GM12878 (cell line): ENCODE data around the gene C9orf72. TPM values are rescaled to one million over a fixed set of nuclear protein-coding genes. Genes with fewer than 3 reads are reported as not detected.

ENCODE experiments used
- ATAC-seq: fragments of 200-7000 bp; cut with Tn5 transposase; 3 replicates; pipeline ENCODE4 v1.9.1; 2020; ENCODE audit warnings: mild to moderate bottlenecking, moderate library complexity
- BruUV-seq: library from RNA; stranded (reverse); fragments of 400-500 nt; replicated peaks from 2 replicates; lab custom pipeline; 2021; lab: Mats Ljungman, UMichigan
- CTCF ChIA-PET: fragments of 300-600 bp; sonication (Branson Sonifier 250); formaldehyde crosslinking; extraction: SDS; loops from one replicate; lab custom pipeline; 2021; ENCODE audit warnings: inconsistent platforms; lab: Yijun Ruan, JAX
- POLR2A ChIA-PET: fragments of 350-600 bp; formaldehyde crosslinking; extraction: SDS; loops from one replicate; lab custom pipeline; 2021; ENCODE audit warnings: inconsistent platforms; lab: Charles Lee
- RAD21 ChIA-PET: fragments of 300-600 bp; sonication (Branson Sonifier 250); formaldehyde crosslinking; loops from one replicate; lab custom pipeline; 2023; ENCODE audit warnings: antibody characterized with exemption; ENCODE audit not compliant: unreplicated experiment; lab: Charles Lee
- SMC1A ChIA-PET: fragments of 300-600 bp; sonication (Branson Sonifier 250); formaldehyde crosslinking; loops from one replicate; lab custom pipeline; 2023; ENCODE audit not compliant: unreplicated experiment, uncharacterized antibody; lab: Charles Lee
- DNase-seq: peaks from one replicate; pipeline ENCODE4 v3.0.0-alpha.2; 2011; ENCODE audit warnings: low read depth, low spot score
- FAIRE-seq: peaks from 3 replicates; lab custom pipeline; 2011; peaks lifted over from hg19 to GRCh38; lab: Jason Lieb, UNC
- H2AFZ ChIP-seq: 2 replicates; pipeline ENCODE4 v1.6.0; 2011; ENCODE audit warnings: low read depth, low read length, control low read depth; ENCODE audit not compliant: control insufficient read depth
- H3K27ac ChIP-seq: 2 replicates; pipeline ENCODE4 v1.5.1; 2011; ENCODE audit warnings: control low read depth; ENCODE audit not compliant: control insufficient read depth, insufficient read depth
- H3K27me3 ChIP-seq, 2 experiments: replicated peaks in 1 of 2; 2 replicates each; pipeline versions ENCODE4 v1.6.0 to v1.6.1; 2011; ENCODE audit warnings: low read length in 1 of 2; ENCODE audit not compliant: control insufficient read depth in 2 of 2, insufficient read depth in 2 of 2
- H3K36me3 ChIP-seq, 2 experiments: 2 replicates each; pipeline ENCODE4 v1.5.1; 2011; ENCODE audit warnings: low read length in 1 of 2; ENCODE audit not compliant: control insufficient read depth in 2 of 2, insufficient read depth in 2 of 2
- H3K4me1 ChIP-seq: 2 replicates; pipeline ENCODE4 v1.6.1; 2011; ENCODE audit warnings: mild to moderate bottlenecking, low read length, moderate library complexity, mixed read lengths; ENCODE audit not compliant: control insufficient read depth, insufficient read depth
- H3K4me2 ChIP-seq: 2 replicates; pipeline ENCODE4 v1.6.0; 2011; ENCODE audit warnings: control low read depth; ENCODE audit not compliant: control insufficient read depth, insufficient read depth
- H3K4me3 ChIP-seq: fragments of 200-600 bp; sonication (generic); 2 replicates; pipeline ENCODE4 v1.5.1; 2016
- H3K79me2 ChIP-seq: 2 replicates; pipeline ENCODE4 v1.6.0; 2011; ENCODE audit warnings: low read length; ENCODE audit not compliant: control insufficient read depth, insufficient read depth
- H3K9ac ChIP-seq: 2 replicates; pipeline ENCODE4 v1.8.0; 2011; ENCODE audit warnings: low read length, control low read depth, mixed read lengths; ENCODE audit not compliant: control insufficient read depth, insufficient read depth
- H3K9me3 ChIP-seq: replicated peaks from 3 replicates; pipeline ENCODE4 v1.5.1; 2011; ENCODE audit warnings: mild to moderate bottlenecking, low read length; ENCODE audit not compliant: control insufficient read depth, insufficient read depth
- H4K20me1 ChIP-seq: 2 replicates; pipeline ENCODE4 v1.6.0; 2011; ENCODE audit not compliant: control insufficient read depth, insufficient read depth
- ASH2L ChIP-seq: fragments of 300-600, 200-600 bp; sonication (generic); IDR thresholded peaks from 2 replicates; pipeline ENCODE4 v1.6.1; 2017; ENCODE audit warnings: low read depth, mild to moderate bottlenecking, borderline replicate concordance
- BCL3 ChIP-seq: IDR thresholded peaks from 2 replicates; pipeline ENCODE4 v1.6.1; 2011; ENCODE audit warnings: borderline replicate concordance, low read depth, mild to moderate bottlenecking, moderate library complexity, low read length; ENCODE audit not compliant: insufficient read depth, poor library complexity, severe bottlenecking
- CREM ChIP-seq: IDR thresholded peaks from 2 replicates; pipeline ENCODE4 v1.6.1; 2014; ENCODE audit warnings: antibody characterized with exemption, low read depth
- E2F4 ChIP-seq: IDR thresholded peaks from 2 replicates; pipeline ENCODE4 v1.6.1; 2012; ENCODE audit warnings: low read depth, low read length, improper control_type of control experiment
- E4F1 ChIP-seq: fragments of 450-650 bp; IDR thresholded peaks from 2 replicates; pipeline ENCODE4 v1.6.1; 2018; ENCODE audit warnings: borderline replicate concordance, mild to moderate bottlenecking; ENCODE audit not compliant: partially characterized antibody
- EP300 ChIP-seq, 2 experiments: fragments of 150-350 bp in 1 of 2; IDR thresholded peaks; 2 replicates each; pipeline ENCODE4 v1.6.1; 2011 to 2012; ENCODE audit warnings: low read depth in 2 of 2, low read length in 2 of 2, borderline replicate concordance in 1 of 2, improper control_type of control experiment in 1 of 2, inconsistent platforms in 1 of 2; ENCODE audit not compliant: control insufficient read depth in 1 of 2
- FOS ChIP-seq: IDR thresholded peaks from 3 replicates; pipeline ENCODE4 v1.6.1; 2011; ENCODE audit warnings: borderline replicate concordance; ENCODE audit not compliant: insufficient read length; ENCODE audit errors: extremely low read depth
- JUNB ChIP-seq: IDR thresholded peaks from 2 replicates; pipeline ENCODE4 v1.6.1; 2016; ENCODE audit warnings: antibody characterized with exemption, mild to moderate bottlenecking
- PAX5 ChIP-seq: IDR thresholded peaks from 2 replicates; pipeline ENCODE4 v1.6.1; 2011; ENCODE audit warnings: low read depth, low read length, borderline replicate concordance
- PBX3 ChIP-seq: IDR thresholded peaks from 2 replicates; pipeline ENCODE4 v1.6.1; 2011; ENCODE audit warnings: mild to moderate bottlenecking, low read depth, low read length, moderate library complexity; ENCODE audit not compliant: insufficient replicate concordance
- RAD51 ChIP-seq: fragments of 450-650 bp; IDR thresholded peaks from 2 replicates; pipeline ENCODE4 v1.6.1; 2016; ENCODE audit warnings: moderate library complexity, mild to moderate bottlenecking, inconsistent platforms
- SP1 ChIP-seq: IDR thresholded peaks from one replicate; pipeline ENCODE4 v1.6.1; 2011; ENCODE audit warnings: low read depth, low read length
- TARDBP ChIP-seq: IDR thresholded peaks from 2 replicates; pipeline ENCODE4 v1.6.1; 2016; ENCODE audit warnings: borderline replicate concordance
- ZNF687 ChIP-seq: fragments of 450-650 bp; IDR thresholded peaks from 2 replicates; pipeline ENCODE4 v1.6.1; 2017; ENCODE audit warnings: mild to moderate bottlenecking, moderate library complexity
- WGBS: methylation state at CpG from one replicate; pipeline ENCODE4 v1.1.6; 2016; ENCODE audit warnings: low lambda C conversion rate; ENCODE audit not compliant: insufficient replicate concordance, insufficient coverage; ENCODE audit errors: missing lambda C conversion rate; 5-methylcytosine and 5-hydroxymethylcytosine counted together
- in situ Hi-C: fragments of 300-500 bp; cut with MboI; formaldehyde crosslinking; loops from 9 replicates; pipeline ENCODE4 v1.14.3; 2018; ENCODE audit warnings: mixed read lengths
- intact Hi-C: fragments of 100-400 bp; cut with micrococcal nuclease; formaldehyde crosslinking; loops from one replicate; pipeline ENCODE4 v1.14.2; 2022; ENCODE audit not compliant: unreplicated experiment
- polyA plus RNA-seq, 11 experiments: library from polyadenylated mRNA; depleted of rRNA in 4 of 11; unstranded in 6 of 11; stranded (reverse) in 5 of 11; fragments of >200 nt; fragmentation: Nextera tagmentation in 4 of 11; fragmentation: Illumina TruSeq in 1 of 11; extraction: Ambion mirVana in 4 of 11; extraction: Trizol in 1 of 11; gene quantifications; 1 replicate in 1 of 11; 2 replicates in 10 of 11; pipeline versions ENCODE4 v1.2.1 to v1.2.3, GENCODE V29; 2011 to 2016; ENCODE audit warnings: inconsistent platforms in 2 of 11, missing spikeins in 2 of 11, low read depth in 1 of 11
- total RNA-seq, 4 experiments: library from RNA; depleted of rRNA in 3 of 4; stranded (reverse); fragments of >200 nt in 3 of 4; fragmentation: Illumina TruSeq in 1 of 4; extraction: Trizol in 1 of 4; gene quantifications; 2 replicates each; pipeline versions ENCODE4 v1.2.1 to v1.2.3, GENCODE V29; 2013 to 2021

The C9orf72 gene
- total and polyA plus RNA-seq, 10 of the 15 experiments (the other 5 are each of a cell fraction or from before 2014, with no cell fraction given), result 4.8 to 9.0 (median 6.4) TPM

GRCh38 chr9:27618066-27618465, 44.8 kb upstream of the C9orf72 start:
- no peak overlapping the region for H3K4me2 ChIP-seq
- H3K4me1 ChIP-seq, result no peaks in the 10 kb centered on the region
- in situ Hi-C loops (no loop called here), intact Hi-C loops (loop anchor here (2.0 kb wide), 1 partner anchor 21 kb away; no protein-coding TSS in a partner anchor)
- WGBS, result 22% methylated on average over 4 of the region's 4 CpGs
- H3K27ac ChIP-seq, result no peak overlapping the region
- no peak overlapping the region for H2AFZ ChIP-seq
- no TSS peak for BruUV-seq
- H4K20me1 ChIP-seq, result no peaks in the 10 kb centered on the region
- FAIRE-seq (no peak), DNase-seq (no peak), ATAC-seq (no peak)
- no peaks in the 10 kb centered on the region for H3K79me2 ChIP-seq
- H3K36me3 ChIP-seq, result no peaks in the 10 kb centered on the region
- ChIA-PET RAD21 (no interaction called here), POLR2A (no interaction called here), SMC1A (no interaction called here), CTCF (no interaction called here)
- H3K9ac ChIP-seq, result no peak overlapping the region
- H3K4me3 ChIP-seq, result no peak overlapping the region
- H3K27me3 ChIP-seq, result no peaks in the 10 kb centered on the region; a peak in 2 of 4 replicates
- H3K9me3 ChIP-seq, result no peaks in the 10 kb centered on the region
- TF ChIP-seq ASH2L, result no peak
- no peak for TF ChIP-seq JUNB
- TF ChIP-seq E2F4, result no peak
- no peak for TF ChIP-seq FOS
- no peak for TF ChIP-seq EP300 (IDR thresholded peaks at IDR 0.05; ENCODE audit: borderline replicate concordance in 1 of 2, control insufficient read depth in 1 of 2, low read depth in 2 of 2, low read length in 2 of 2)
- TF ChIP-seq RAD51, result no peak
- no peak for TF ChIP-seq ZNF687
- TF ChIP-seq PAX5, result no peak
- TF ChIP-seq BCL3, result no peak
- TF ChIP-seq PBX3, result no peak
- no peak for TF ChIP-seq TARDBP
- TF ChIP-seq SP1, result no peak
- no peak for TF ChIP-seq CREM
- no peak for TF ChIP-seq E4F1
